HFFc6 (cell line): Measurements from ENCODE around the gene MTCL3.
A peak's percentile ranks its signal among the peaks of the same experiment; 100 is the strongest.

Experiments
- DNase-seq: peaks from one replicate; pipeline ENCODE4 v3.0.0-alpha.2; 2018
- H3K27ac Mint-ChIP-seq: 2 replicates; pipeline ENCODE4 v1.8.0; 2020; ENCODE audit warnings: mild to moderate bottlenecking, mixed read lengths
- H3K27me3 Mint-ChIP-seq: 2 replicates; pipeline ENCODE4 v1.8.0; 2021; ENCODE audit warnings: mild to moderate bottlenecking, moderate library complexity, mixed read lengths; ENCODE audit not compliant: insufficient read depth
- H3K36me3 Mint-ChIP-seq: 2 replicates; pipeline ENCODE4 v1.8.0; 2021; ENCODE audit warnings: low read depth, mixed read lengths
- H3K4me1 Mint-ChIP-seq: 2 replicates; pipeline ENCODE4 v1.8.0; 2020; ENCODE audit warnings: low read depth, mixed read lengths
- H3K4me3 Mint-ChIP-seq: 2 replicates; pipeline ENCODE4 v1.8.0; 2020; ENCODE audit warnings: mild to moderate bottlenecking, moderate library complexity, mixed read lengths
- H3K9me3 Mint-ChIP-seq: 2 replicates; pipeline ENCODE4 v1.8.0; 2020; ENCODE audit warnings: mild to moderate bottlenecking, mixed read lengths
- TF ChIP-seq, protein P1 (sequence below): fragments of 200-600 bp; sonication (generic); IDR thresholded peaks from 2 replicates; pipeline ENCODE4 v1.5.0; 2021; ENCODE audit warnings: antibody characterized with exemption, mild to moderate bottlenecking

MTCL3 gene

DNA sequence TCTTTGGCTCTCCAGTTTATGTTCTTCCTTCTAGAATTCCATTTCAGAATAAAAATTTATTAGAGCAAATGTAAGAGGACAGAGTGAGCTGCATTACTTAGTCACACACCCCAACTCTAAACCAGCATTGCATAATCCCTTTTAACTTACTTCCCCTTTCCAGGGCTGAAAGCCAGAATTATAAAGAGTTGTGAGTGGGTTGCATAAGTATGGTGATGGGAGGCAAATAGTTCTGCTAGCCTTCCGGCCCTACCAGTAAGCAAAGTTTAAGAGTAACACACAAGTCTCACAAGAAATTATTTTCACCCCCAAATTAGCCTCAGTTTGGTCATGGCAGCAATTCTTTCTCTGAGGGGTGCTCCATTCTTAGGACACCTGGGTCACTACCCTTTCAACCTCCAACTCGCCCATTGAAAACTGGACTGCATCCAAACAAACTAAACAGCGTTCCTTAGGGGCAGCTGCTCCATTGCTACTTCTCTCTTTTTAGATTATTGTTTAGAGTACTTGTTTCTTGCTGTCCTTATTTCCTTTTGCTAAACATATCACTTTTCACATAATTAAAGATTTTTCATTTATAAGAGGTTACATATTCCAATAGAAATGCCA is 61.6 kb downstream of the MTCL3 start:
- TF ChIP-seq, protein P1, sequence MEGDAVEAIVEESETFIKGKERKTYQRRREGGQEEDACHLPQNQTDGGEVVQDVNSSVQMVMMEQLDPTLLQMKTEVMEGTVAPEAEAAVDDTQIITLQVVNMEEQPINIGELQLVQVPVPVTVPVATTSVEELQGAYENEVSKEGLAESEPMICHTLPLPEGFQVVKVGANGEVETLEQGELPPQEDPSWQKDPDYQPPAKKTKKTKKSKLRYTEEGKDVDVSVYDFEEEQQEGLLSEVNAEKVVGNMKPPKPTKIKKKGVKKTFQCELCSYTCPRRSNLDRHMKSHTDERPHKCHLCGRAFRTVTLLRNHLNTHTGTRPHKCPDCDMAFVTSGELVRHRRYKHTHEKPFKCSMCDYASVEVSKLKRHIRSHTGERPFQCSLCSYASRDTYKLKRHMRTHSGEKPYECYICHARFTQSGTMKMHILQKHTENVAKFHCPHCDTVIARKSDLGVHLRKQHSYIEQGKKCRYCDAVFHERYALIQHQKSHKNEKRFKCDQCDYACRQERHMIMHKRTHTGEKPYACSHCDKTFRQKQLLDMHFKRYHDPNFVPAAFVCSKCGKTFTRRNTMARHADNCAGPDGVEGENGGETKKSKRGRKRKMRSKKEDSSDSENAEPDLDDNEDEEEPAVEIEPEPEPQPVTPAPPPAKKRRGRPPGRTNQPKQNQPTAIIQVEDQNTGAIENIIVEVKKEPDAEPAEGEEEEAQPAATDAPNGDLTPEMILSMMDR: no peak
- Mint-ChIP-seq H3K36me3 (no peaks in the 10 kb centered on the region), H3K27ac (no peak overlapping the region; the same call in 1 of the 2 replicates), H3K4me1 (peaks cover 44% of the 10 kb centered on the region), H3K4me3 (no peak overlapping the region), H3K27me3 (no peaks in the 10 kb centered on the region), H3K9me3 (no peaks in the 10 kb centered on the region)
- DNase-seq: peak; percentile 24

DNA sequence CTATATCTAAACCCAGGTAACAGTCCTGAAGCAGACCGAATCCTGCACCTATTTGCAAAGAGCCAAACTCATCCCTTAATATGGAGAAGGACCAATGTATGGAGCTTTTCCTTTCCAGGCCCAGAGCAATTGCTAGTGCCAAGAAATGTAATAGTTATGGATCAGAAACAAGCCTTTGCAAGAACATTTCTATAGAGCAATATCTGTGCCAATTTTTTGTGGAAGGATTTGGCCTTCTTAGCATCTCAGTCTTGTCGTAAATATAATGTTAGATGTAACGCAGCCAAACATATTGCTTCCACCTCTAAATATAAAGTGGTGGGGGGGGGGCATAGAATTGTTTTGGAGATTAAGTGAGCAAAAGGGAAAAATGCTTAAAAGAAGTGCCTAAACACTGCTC is 62.7 kb downstream of the MTCL3 start:
- Mint-ChIP-seq H3K36me3 (no peaks in the 10 kb centered on the region), H3K4me3 (no peak overlapping the region), H3K9me3 (no peaks in the 10 kb centered on the region), H3K27me3 (no peaks in the 10 kb centered on the region), H3K27ac (no peak overlapping the region), H3K4me1 (peaks cover 39% of the 10 kb centered on the region)
- TF ChIP-seq, protein P1: no peak
- DNase-seq: no peak

DNA sequence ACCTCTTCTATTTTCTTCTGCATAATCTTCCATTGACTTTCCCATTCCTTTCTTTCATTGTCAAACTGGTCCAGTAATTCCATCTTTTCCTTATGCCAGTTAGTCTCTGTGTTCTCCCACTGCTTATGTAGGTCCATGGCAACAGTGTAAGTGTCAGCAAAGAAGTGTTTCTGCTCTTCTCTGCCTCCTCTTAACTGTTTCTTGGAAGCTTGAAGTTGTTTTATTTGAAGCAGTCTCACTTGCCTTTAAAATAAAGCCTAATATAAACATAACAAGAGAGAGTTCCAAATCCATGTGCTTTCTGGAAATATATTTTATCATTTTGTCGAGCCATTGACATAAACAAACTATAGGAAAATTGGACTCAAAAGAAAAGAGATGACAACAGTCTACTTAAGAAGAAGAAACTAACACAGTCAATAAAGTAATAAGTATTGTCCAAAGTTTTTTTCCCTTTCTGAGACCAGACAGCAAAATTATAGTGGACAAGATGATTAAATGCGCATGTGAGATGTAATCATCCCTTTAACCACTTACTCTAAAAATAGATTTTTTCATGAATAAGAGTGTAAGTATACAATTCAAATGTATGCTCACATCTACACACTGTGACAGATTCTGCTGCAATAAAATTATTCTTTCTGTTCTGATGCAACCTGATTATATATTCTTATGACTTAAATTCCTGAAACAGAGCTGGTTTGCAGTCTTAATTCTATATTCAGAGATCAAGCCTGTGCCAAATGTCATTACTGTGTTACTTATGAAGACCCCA is 65.1 kb downstream of the MTCL3 start:
- TF ChIP-seq, protein P1: no peak
- H3K4me3 Mint-ChIP-seq: no peak overlapping the region

DNA sequence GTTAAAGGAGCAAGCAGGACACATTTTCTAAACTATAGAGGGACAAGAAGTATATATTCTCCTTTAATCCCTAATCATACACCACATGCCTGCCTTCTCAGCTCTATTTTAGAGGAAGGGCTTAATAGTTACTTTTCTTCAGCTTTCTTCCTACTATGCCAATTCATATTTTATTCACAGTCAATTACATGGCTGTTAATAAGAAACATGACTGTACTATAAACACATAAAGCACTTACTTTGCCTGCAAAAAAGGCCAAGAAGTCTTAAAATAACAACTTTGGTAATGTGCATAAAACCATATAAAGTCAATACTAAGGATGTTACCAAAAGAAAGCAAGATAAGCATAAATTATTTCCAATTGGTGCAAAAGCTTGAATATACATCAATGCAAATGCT is 66.3 kb downstream of the MTCL3 start:
- Mint-ChIP-seq H3K9me3 (no peaks in the 10 kb centered on the region), H3K4me3 (no peak overlapping the region), H3K36me3 (no peaks in the 10 kb centered on the region), H3K27ac (no peak overlapping the region), H3K4me1 (peaks cover 18% of the 10 kb centered on the region), H3K27me3 (no peaks in the 10 kb centered on the region)
- TF ChIP-seq, protein P1: no peak
- no peak for DNase-seq

More for the DNA sequence above, 65.1 kb downstream of the MTCL3 start:
- no peak overlapping the region for H3K27ac Mint-ChIP-seq
- no peaks in the 10 kb centered on the region for H3K27me3 Mint-ChIP-seq
- peaks cover 30% of the 10 kb centered on the region for H3K4me1 Mint-ChIP-seq
- DNase-seq: no peak
- no peaks in the 10 kb centered on the region for H3K9me3 Mint-ChIP-seq
- no peaks in the 10 kb centered on the region for H3K36me3 Mint-ChIP-seq

DNA sequence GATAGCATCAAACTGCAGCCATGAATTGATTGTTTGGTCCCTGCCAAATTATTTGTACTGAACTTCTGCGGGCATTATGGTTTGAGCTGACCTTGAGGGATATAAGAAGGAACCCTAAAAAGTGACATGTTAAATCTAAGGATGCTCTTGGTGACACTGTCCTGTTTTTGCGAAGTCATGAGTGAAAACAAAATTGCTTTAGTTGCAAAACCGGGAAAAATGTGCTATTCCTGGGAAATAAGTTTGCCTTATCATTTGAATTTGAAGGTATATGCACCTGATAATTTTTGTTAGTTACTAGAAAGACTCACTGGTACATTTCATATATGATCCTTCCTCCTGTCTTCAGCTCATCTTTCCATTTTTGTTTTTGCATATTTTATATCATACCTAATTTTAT is 67.7 kb downstream of the MTCL3 start:
- DNase-seq: no peak
- H3K27ac Mint-ChIP-seq: no peak overlapping the region
- no peaks in the 10 kb centered on the region for H3K27me3 Mint-ChIP-seq
- peaks cover 9% of the 10 kb centered on the region for H3K4me1 Mint-ChIP-seq
- no peak overlapping the region for H3K4me3 Mint-ChIP-seq
- H3K9me3 Mint-ChIP-seq: no peaks in the 10 kb centered on the region
- TF ChIP-seq, protein P1: no peak
- H3K36me3 Mint-ChIP-seq: no peaks in the 10 kb centered on the region
